ENCODE measurements around the gene FEM1C. TPM values are rescaled to one million over a fixed set of nuclear protein-coding genes. Genes with fewer than 3 reads are reported as not detected.
A peak's percentile ranks its signal among the peaks of the same experiment; 100 is the strongest.

Gene FEM1C
- total RNA-seq, 1 donor from 2014 or later, result 15.4 TPM

GRCh38 chr5:115573133-115573532, 28.6 kb upstream of the FEM1C start:
- no peak for TF ChIP-seq CTCF (IDR thresholded peaks at IDR 0.05)
- no peak for DNase-seq (ENCODE audit: low spot score)
- H3K4me3 Mint-ChIP-seq (ENCODE audit: unreplicated experiment), result no peak overlapping the region
- H3K9me3 Mint-ChIP-seq (ENCODE audit: low read depth), result peaks cover 6% of the 10 kb centered on the region
- H3K36me3 Mint-ChIP-seq (ENCODE audit: low read depth), result peaks cover 5% of the 10 kb centered on the region
- H3K4me1 Mint-ChIP-seq (ENCODE audit: low read depth), result peaks cover 17% of the 10 kb centered on the region
- no peaks in the 10 kb centered on the region for H3K27me3 Mint-ChIP-seq (ENCODE audit: low read depth)
- no peak overlapping the region for H3K27ac Mint-ChIP-seq (ENCODE audit: unreplicated experiment)

GRCh38 chr5:115571441-115571878, 26.9 kb upstream of the FEM1C start:
- Mint-ChIP-seq H3K27me3 (ENCODE audit: low read depth) (no peaks in the 10 kb centered on the region), H3K27ac (ENCODE audit: unreplicated experiment) (no peak overlapping the region), H3K4me1 (ENCODE audit: low read depth) (peaks cover 15% of the 10 kb centered on the region), H3K4me3 (ENCODE audit: unreplicated experiment) (no peak overlapping the region), H3K36me3 (ENCODE audit: low read depth) (no peaks in the 10 kb centered on the region), H3K9me3 (ENCODE audit: low read depth) (no peaks in the 10 kb centered on the region)
- peak; percentile 10 for TF ChIP-seq CTCF (IDR thresholded peaks at IDR 0.05)
- DNase-seq (ENCODE audit: low spot score), result no peak

- no peak for DNase-seq (ENCODE audit: low spot score)
- no peak overlapping the region for H3K27ac Mint-ChIP-seq (ENCODE audit: unreplicated experiment)
- H3K4me3 Mint-ChIP-seq (ENCODE audit: unreplicated experiment), result no peak overlapping the region
- H3K4me1 Mint-ChIP-seq (ENCODE audit: low read depth), result peaks cover 5% of the 10 kb centered on the region
- H3K9me3 Mint-ChIP-seq (ENCODE audit: low read depth), result no peaks in the 10 kb centered on the region
- H3K36me3 Mint-ChIP-seq (ENCODE audit: low read depth), result no peaks in the 10 kb centered on the region
- no peak for TF ChIP-seq CTCF (IDR thresholded peaks at IDR 0.05)
- H3K27me3 Mint-ChIP-seq (ENCODE audit: low read depth), result no peaks in the 10 kb centered on the region
Measured at GRCh38 chr5:115568668-115569067, 24.1 kb upstream of the FEM1C start.

GRCh38 chr5:115565233-115565632, 20.7 kb upstream of the FEM1C start:
- TF ChIP-seq CTCF (IDR thresholded peaks at IDR 0.05), result no peak
- Mint-ChIP-seq H3K36me3 (ENCODE audit: low read depth) (no peaks in the 10 kb centered on the region), H3K27me3 (ENCODE audit: low read depth) (no peaks in the 10 kb centered on the region), H3K4me1 (ENCODE audit: low read depth) (no peaks in the 10 kb centered on the region), H3K4me3 (ENCODE audit: unreplicated experiment) (no peak overlapping the region), H3K27ac (ENCODE audit: unreplicated experiment) (no peak overlapping the region), H3K9me3 (ENCODE audit: low read depth) (no peaks in the 10 kb centered on the region)
- DNase-seq (ENCODE audit: low spot score), result no peak

GRCh38 chr5:115561176-115561575, 16.6 kb upstream of the FEM1C start:
- no peak for DNase-seq (ENCODE audit: low spot score)
- no peak for TF ChIP-seq CTCF (IDR thresholded peaks at IDR 0.05)
- no peaks in the 10 kb centered on the region for H3K9me3 Mint-ChIP-seq (ENCODE audit: low read depth)
- no peaks in the 10 kb centered on the region for H3K27me3 Mint-ChIP-seq (ENCODE audit: low read depth)
- H3K36me3 Mint-ChIP-seq (ENCODE audit: low read depth), result no peaks in the 10 kb centered on the region
- no peak overlapping the region for H3K27ac Mint-ChIP-seq (ENCODE audit: unreplicated experiment)
- no peak overlapping the region for H3K4me3 Mint-ChIP-seq (ENCODE audit: unreplicated experiment)
- peaks cover 14% of the 10 kb centered on the region for H3K4me1 Mint-ChIP-seq (ENCODE audit: low read depth)
